Measurements from ENCODE around the gene KLHL22. TPM values are rescaled to one million over a fixed set of nuclear protein-coding genes. Genes with fewer than 3 reads are reported as not detected.

KLHL22 gene
- total RNA-seq, 1 experiment from 2014 or later: 20.0 TPM

DNA sequence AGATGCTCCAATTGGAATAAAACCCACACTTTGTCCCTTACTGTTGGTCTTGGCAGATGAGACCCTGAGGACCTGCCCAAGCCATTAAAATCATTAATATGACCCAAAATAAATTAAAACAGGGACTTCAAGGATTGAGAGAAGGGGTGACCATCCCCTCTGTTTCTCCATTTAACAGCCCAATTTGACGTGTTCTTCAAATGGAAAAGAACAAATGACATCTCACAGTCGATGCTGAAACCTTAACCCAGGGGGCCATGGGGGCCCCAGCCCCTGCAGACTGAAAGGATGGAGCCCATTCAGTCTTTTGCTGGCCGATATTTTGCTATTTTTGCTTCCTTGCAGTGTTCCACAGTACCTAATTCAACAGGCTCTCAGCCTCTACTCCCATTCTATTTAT, 81.1 kb downstream of the KLHL22 start:
- CTCF ChIA-PET: no interaction called here
- intact Hi-C loops (cut with micrococcal nuclease; ENCODE audit: unreplicated experiment): no loop called here

DNA sequence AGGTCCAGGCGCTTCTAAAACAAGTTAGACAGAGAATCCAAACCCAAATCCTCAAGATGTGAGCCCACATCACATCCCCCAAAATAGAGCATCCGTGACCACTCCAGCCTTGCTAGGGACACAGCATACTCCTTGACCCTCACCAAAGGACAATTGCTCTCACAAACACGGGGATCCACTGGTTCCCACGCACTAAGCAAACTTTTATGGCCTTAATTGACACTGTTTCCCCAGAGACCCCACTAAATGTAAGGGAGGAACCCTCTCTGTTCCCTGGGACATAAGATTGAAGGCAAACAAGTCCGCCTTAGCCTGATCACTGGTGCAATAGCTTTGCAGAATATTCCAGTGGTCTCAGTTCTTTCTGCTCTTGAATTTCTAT, 81.5 kb downstream of the KLHL22 start:
- no peak overlapping the region for H3K4me2 ChIP-seq
- no peaks in the 10 kb centered on the region for H4K20me1 ChIP-seq (ENCODE audit: insufficient read depth)
- no peaks in the 10 kb centered on the region for H3K9me2 ChIP-seq (ENCODE audit: insufficient read depth)
- intact Hi-C loops (cut with micrococcal nuclease; ENCODE audit: unreplicated experiment): no loop called here
- TF ChIP-seq, protein P1, sequence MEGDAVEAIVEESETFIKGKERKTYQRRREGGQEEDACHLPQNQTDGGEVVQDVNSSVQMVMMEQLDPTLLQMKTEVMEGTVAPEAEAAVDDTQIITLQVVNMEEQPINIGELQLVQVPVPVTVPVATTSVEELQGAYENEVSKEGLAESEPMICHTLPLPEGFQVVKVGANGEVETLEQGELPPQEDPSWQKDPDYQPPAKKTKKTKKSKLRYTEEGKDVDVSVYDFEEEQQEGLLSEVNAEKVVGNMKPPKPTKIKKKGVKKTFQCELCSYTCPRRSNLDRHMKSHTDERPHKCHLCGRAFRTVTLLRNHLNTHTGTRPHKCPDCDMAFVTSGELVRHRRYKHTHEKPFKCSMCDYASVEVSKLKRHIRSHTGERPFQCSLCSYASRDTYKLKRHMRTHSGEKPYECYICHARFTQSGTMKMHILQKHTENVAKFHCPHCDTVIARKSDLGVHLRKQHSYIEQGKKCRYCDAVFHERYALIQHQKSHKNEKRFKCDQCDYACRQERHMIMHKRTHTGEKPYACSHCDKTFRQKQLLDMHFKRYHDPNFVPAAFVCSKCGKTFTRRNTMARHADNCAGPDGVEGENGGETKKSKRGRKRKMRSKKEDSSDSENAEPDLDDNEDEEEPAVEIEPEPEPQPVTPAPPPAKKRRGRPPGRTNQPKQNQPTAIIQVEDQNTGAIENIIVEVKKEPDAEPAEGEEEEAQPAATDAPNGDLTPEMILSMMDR (conservative IDR thresholded peaks at IDR 0.05): no peak
- TF ChIP-seq EZH2 (IDR thresholded peaks at IDR 0.05; ENCODE audit: low read depth): no peak
- no peak for DNase-seq
- no peaks in the 10 kb centered on the region for H3K36me3 ChIP-seq (ENCODE audit: low read depth)
- no peak overlapping the region for H2AFZ ChIP-seq
- H3K27ac ChIP-seq: no peak overlapping the region
- no peaks in the 10 kb centered on the region for H3K9me3 ChIP-seq (ENCODE audit: insufficient read depth, low read depth)
- H3F3A ChIP-seq (ENCODE audit: insufficient read depth, low read depth): no peaks in the 10 kb centered on the region
- ChIA-PET POLR2A (ENCODE audit: unreplicated experiment) (no interaction called here), CTCF (no interaction called here)
- H3K4me1 ChIP-seq (replicated peaks; ENCODE audit: insufficient read depth): no peaks in the 10 kb centered on the region
- H3K27me3 ChIP-seq (ENCODE audit: insufficient read depth, low read depth): no peaks in the 10 kb centered on the region
- BruUV-seq (replicated peaks): no TSS peak
- no peak overlapping the region for H3K4me3 ChIP-seq
- no peaks in the 10 kb centered on the region for H3K79me2 ChIP-seq (ENCODE audit: low read depth)

More for the DNA sequence above, 81.1 kb downstream of the KLHL22 start:
- no peak overlapping the region for H3K4me2 ChIP-seq
- no peaks in the 10 kb centered on the region for H3K9me2 ChIP-seq (ENCODE audit: insufficient read depth)
- no peak overlapping the region for H3K27ac ChIP-seq
- no peaks in the 10 kb centered on the region for H3K79me2 ChIP-seq (ENCODE audit: low read depth)
- no peak overlapping the region for H3K4me3 ChIP-seq
- no peak overlapping the region for H2AFZ ChIP-seq
- DNase-seq: no peak
- no TSS peak for BruUV-seq (replicated peaks)
- TF ChIP-seq EZH2 (IDR thresholded peaks at IDR 0.05; ENCODE audit: low read depth): no peak
- TF ChIP-seq, protein P1 (conservative IDR thresholded peaks at IDR 0.05): no peak
- H4K20me1 ChIP-seq (ENCODE audit: insufficient read depth): no peaks in the 10 kb centered on the region
- H3K36me3 ChIP-seq (ENCODE audit: low read depth): no peaks in the 10 kb centered on the region
- no peaks in the 10 kb centered on the region for H3K27me3 ChIP-seq (ENCODE audit: insufficient read depth, low read depth)
- no peaks in the 10 kb centered on the region for H3K4me1 ChIP-seq (replicated peaks; ENCODE audit: insufficient read depth)
- H3F3A ChIP-seq (ENCODE audit: insufficient read depth, low read depth): no peaks in the 10 kb centered on the region
- H3K9me3 ChIP-seq (ENCODE audit: insufficient read depth, low read depth): no peaks in the 10 kb centered on the region
- POLR2A ChIA-PET (ENCODE audit: unreplicated experiment): no interaction called here

DNA sequence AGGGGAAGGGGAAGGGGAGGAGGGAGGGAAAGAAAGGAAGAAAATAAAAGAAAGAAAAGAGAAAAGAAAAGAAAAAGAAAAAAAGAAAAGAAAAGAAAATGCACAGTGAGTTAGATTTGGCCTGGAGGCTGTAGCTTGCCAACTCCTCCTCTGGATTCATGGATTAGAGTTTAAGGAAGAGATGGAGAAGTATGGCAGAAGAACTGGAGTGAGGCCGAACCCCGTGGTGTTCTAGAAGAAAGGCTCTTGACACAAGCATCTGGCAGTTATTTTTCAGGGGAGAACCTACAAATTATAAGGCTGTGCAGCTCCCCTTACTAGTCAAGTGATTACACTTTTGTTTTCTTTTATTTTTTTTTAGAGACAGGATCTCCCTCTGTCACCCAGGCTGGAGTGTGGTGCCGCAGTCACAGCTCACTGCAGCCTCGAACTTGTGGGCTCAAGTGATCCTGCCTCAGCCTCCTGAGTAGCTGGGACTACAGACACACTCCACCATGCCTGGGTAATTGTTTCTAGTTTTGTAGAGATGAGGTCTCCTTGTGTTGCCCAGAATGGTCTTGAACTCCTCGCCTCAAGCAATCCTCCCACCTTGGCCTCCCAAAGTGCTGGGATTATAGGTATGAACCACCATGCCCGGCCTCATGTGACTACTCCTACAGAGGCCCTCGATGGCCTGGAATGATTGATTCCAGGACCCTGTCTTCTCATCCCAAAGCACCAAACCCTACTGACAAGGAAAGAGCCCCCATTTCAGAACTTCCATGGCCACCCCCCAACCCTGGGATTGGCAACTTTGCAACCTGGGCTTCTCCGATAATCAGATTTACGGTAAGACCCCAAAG, 82.2 kb downstream of the KLHL22 start:
- DNase-seq: no peak
- no peaks in the 10 kb centered on the region for H4K20me1 ChIP-seq (ENCODE audit: insufficient read depth)
- no peak overlapping the region for H3K4me2 ChIP-seq
- H3K36me3 ChIP-seq (ENCODE audit: low read depth): no peaks in the 10 kb centered on the region
- TF ChIP-seq EZH2 (IDR thresholded peaks at IDR 0.05; ENCODE audit: low read depth): no peak
- TF ChIP-seq, protein P1 (conservative IDR thresholded peaks at IDR 0.05): no peak
- no peaks in the 10 kb centered on the region for H3K9me2 ChIP-seq (ENCODE audit: insufficient read depth)
- no peaks in the 10 kb centered on the region for H3K9me3 ChIP-seq (ENCODE audit: insufficient read depth, low read depth)
- H3K27ac ChIP-seq: no peak overlapping the region
- no peaks in the 10 kb centered on the region for H3K79me2 ChIP-seq (ENCODE audit: low read depth)
- no TSS peak for BruUV-seq (replicated peaks)
- CTCF ChIA-PET: no interaction called here
- intact Hi-C loops (cut with micrococcal nuclease; ENCODE audit: unreplicated experiment): no loop called here
- H3K4me1 ChIP-seq (replicated peaks; ENCODE audit: insufficient read depth): no peaks in the 10 kb centered on the region
- POLR2A ChIA-PET (ENCODE audit: unreplicated experiment): no interaction called here
- no peaks in the 10 kb centered on the region for H3K27me3 ChIP-seq (ENCODE audit: insufficient read depth, low read depth)
- no peaks in the 10 kb centered on the region for H3F3A ChIP-seq (ENCODE audit: insufficient read depth, low read depth)
- no peak overlapping the region for H3K4me3 ChIP-seq
- no peak overlapping the region for H2AFZ ChIP-seq

Measured in PC-9 (cell line).